ENCODE results near the gene PALLD.

PALLD gene

GRCh38 chr4:168710353-168710946, 213.6 kb downstream of the PALLD start:
- Mint-ChIP-seq H3K4me1 (peaks cover 21% of the 10 kb centered on the region), H3K36me3 (ENCODE audit: low read depth) (peaks cover 77% of the 10 kb centered on the region), H3K9me3 (no peaks in the 10 kb centered on the region), H3K27me3 (ENCODE audit: low read depth) (no peaks in the 10 kb centered on the region), H3K27ac (peak overlapping the region; percentile 8 to 30 (median 21)), H3K4me3 (no peak overlapping the region)
- peak; percentile 57 to 65 (median 63) for TF ChIP-seq CTCF (IDR thresholded peaks at IDR 0.05; ENCODE audit: unreplicated experiment in 3 of 3)

- TF ChIP-seq CTCF (IDR thresholded peaks at IDR 0.05; ENCODE audit: unreplicated experiment in 3 of 3), result no peak
- H3K27me3 Mint-ChIP-seq (ENCODE audit: low read depth), result no peaks in the 10 kb centered on the region
- H3K36me3 Mint-ChIP-seq (ENCODE audit: low read depth), result peaks cover 81% of the 10 kb centered on the region
- no peak overlapping the region for H3K4me3 Mint-ChIP-seq
- peaks cover 21% of the 10 kb centered on the region for H3K4me1 Mint-ChIP-seq
- H3K27ac Mint-ChIP-seq, result peak overlapping the region; percentile 26 to 79 (median 33)
- no peaks in the 10 kb centered on the region for H3K9me3 Mint-ChIP-seq
Observed at GRCh38 chr4:168711197-168712140, 214.6 kb downstream of the PALLD start.

GRCh38 chr4:168712316-168712890, 215.6 kb downstream of the PALLD start:
- Mint-ChIP-seq H3K27me3 (ENCODE audit: low read depth) (no peaks in the 10 kb centered on the region), H3K4me1 (peaks cover 22% of the 10 kb centered on the region), H3K9me3 (no peaks in the 10 kb centered on the region), H3K4me3 (no peak overlapping the region), H3K27ac (peak overlapping the region; percentile 26 to 79 (median 33)), H3K36me3 (ENCODE audit: low read depth) (peaks cover 83% of the 10 kb centered on the region)
- no peak for TF ChIP-seq CTCF (IDR thresholded peaks at IDR 0.05; ENCODE audit: unreplicated experiment in 3 of 3)

- peak overlapping the region in 1 of 3 experiments; percentile 22 for H3K27ac Mint-ChIP-seq
- no peak for TF ChIP-seq CTCF (IDR thresholded peaks at IDR 0.05; ENCODE audit: unreplicated experiment in 3 of 3)
- H3K36me3 Mint-ChIP-seq (ENCODE audit: low read depth), result peaks cover 85% of the 10 kb centered on the region
- no peak overlapping the region for H3K4me3 Mint-ChIP-seq
- no peaks in the 10 kb centered on the region for H3K9me3 Mint-ChIP-seq
- no peaks in the 10 kb centered on the region for H3K27me3 Mint-ChIP-seq (ENCODE audit: low read depth)
- peaks cover 31% of the 10 kb centered on the region for H3K4me1 Mint-ChIP-seq
Observed at GRCh38 chr4:168713253-168713652, 216.4 kb downstream of the PALLD start.

GRCh38 chr4:168715896-168716295, 219.0 kb downstream of the PALLD start:
- no peak for TF ChIP-seq CTCF (IDR thresholded peaks at IDR 0.05; ENCODE audit: unreplicated experiment in 3 of 3)
- Mint-ChIP-seq H3K27me3 (ENCODE audit: low read depth) (no peaks in the 10 kb centered on the region), H3K36me3 (ENCODE audit: low read depth) (peaks cover 82% of the 10 kb centered on the region), H3K4me3 (no peak overlapping the region), H3K4me1 (peaks cover 26% of the 10 kb centered on the region), H3K27ac (peak overlapping the region in 2 of 3 experiments; percentile 3 to 5), H3K9me3 (no peaks in the 10 kb centered on the region)

Measured in nephron (organoid).